ENCODE results near the gene IL10RA.
A peak's percentile ranks its signal among the peaks of the same experiment; 100 is the strongest.
"Not testable (repeated sequence)": the region's sequence is repeated elsewhere in the genome, so short reads cannot be mapped to it uniquely, and the experiment has no call there.

IL10RA gene

GRCh38 chr11:117985953-117986887 is at the start of gene IL10RA:
TSS of gene IL10RA (plus strand) at chr11:117986394. CDS start at chr11:117986468, 74 bp downstream.
- DNase-seq (ENCODE audit: low read depth), result no peak

GRCh38 chr11:117936973-117937372 is 49.2 kb upstream of the IL10RA start:
- no peak for DNase-seq (ENCODE audit: low read depth)

- no peak for DNase-seq (ENCODE audit: low read depth)
These were observed 45.5 kb upstream of the IL10RA start for GRCh38 chr11:117940736-117941135.

GRCh38 chr11:117941163-117941707 is 45.0 kb upstream of the IL10RA start:
- DNase-seq (ENCODE audit: low read depth), result no peak

GRCh38 chr11:117941976-117942654 is 44.1 kb upstream of the IL10RA start:
- no peak for DNase-seq (ENCODE audit: low read depth)

GRCh38 chr11:117944554-117944953 is 41.6 kb upstream of the IL10RA start:
- DNase-seq (ENCODE audit: low read depth), result no peak

- DNase-seq (ENCODE audit: low read depth), result no peak
These were observed 41.0 kb upstream of the IL10RA start for GRCh38 chr11:117945047-117945810.

- no peak for DNase-seq (ENCODE audit: low read depth)
These were observed 39.9 kb upstream of the IL10RA start for GRCh38 chr11:117946156-117946841.

GRCh38 chr11:117946842-117947526 is 39.2 kb upstream of the IL10RA start:
- peak; percentile 82 for DNase-seq (ENCODE audit: low read depth)

GRCh38 chr11:117947751-117948150 is 38.4 kb upstream of the IL10RA start:
- not testable (repeated sequence) for DNase-seq (ENCODE audit: low read depth)

GRCh38 chr11:117948466-117948865 is 37.7 kb upstream of the IL10RA start:
- not testable (repeated sequence) for DNase-seq (ENCODE audit: low read depth)

- DNase-seq (ENCODE audit: low read depth), result no peak
These were observed 37.1 kb upstream of the IL10RA start for GRCh38 chr11:117949062-117949461.

- no peak for DNase-seq (ENCODE audit: low read depth)
These were observed 35.9 kb upstream of the IL10RA start for GRCh38 chr11:117950301-117950700.

GRCh38 chr11:117950993-117951961 is 34.9 kb upstream of the IL10RA start:
- no peak for DNase-seq (ENCODE audit: low read depth)

GRCh38 chr11:117953024-117953671 is 33.0 kb upstream of the IL10RA start:
- no peak for DNase-seq (ENCODE audit: low read depth)

- DNase-seq (ENCODE audit: low read depth), result no peak
These were observed 27.2 kb upstream of the IL10RA start for GRCh38 chr11:117958949-117959348.

- DNase-seq (ENCODE audit: low read depth), result no peak
These were observed 26.6 kb upstream of the IL10RA start for GRCh38 chr11:117959438-117960149.

GRCh38 chr11:117960406-117960805 is 25.8 kb upstream of the IL10RA start:
- no peak for DNase-seq (ENCODE audit: low read depth)
